Germinal center (tissue), 1 donor: ENCODE measurements around the gene FBXO21.

Source experiments
- DNase-seq: peaks from one replicate; pipeline ENCODE4 v3.0.0; 2012; ENCODE audit warnings: mixed read lengths, low spot score

Gene FBXO21

DNA sequence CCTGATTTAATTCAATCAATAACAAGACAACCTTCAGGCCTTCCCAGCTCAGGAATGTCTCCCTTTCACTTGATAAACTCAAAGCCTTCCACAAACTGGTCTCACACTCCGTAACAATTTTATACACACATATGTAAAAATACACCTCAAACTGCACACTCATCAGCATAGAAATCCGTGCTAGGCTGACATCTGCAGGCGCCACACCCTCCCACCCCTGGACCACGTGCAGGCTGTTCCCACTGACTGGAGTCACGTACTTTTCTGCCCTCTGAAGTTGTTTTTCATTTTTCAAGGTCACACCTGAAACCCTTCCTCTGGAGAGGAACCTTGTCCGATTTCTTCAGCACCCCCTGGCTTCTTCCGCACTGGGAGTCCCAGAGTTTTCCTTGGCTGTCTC, 27.6 kb downstream of the FBXO21 start:
- no peak for DNase-seq

GRCh38 chr12:117162167-117162539, 28.1 kb downstream of the FBXO21 start:
- DNase-seq, result no peak

GRCh38 chr12:117161460-117162166, 28.7 kb downstream of the FBXO21 start:
- no peak for DNase-seq

- no peak for DNase-seq
These were observed 30.6 kb downstream of the FBXO21 start for GRCh38 chr12:117159674-117160073.

DNA sequence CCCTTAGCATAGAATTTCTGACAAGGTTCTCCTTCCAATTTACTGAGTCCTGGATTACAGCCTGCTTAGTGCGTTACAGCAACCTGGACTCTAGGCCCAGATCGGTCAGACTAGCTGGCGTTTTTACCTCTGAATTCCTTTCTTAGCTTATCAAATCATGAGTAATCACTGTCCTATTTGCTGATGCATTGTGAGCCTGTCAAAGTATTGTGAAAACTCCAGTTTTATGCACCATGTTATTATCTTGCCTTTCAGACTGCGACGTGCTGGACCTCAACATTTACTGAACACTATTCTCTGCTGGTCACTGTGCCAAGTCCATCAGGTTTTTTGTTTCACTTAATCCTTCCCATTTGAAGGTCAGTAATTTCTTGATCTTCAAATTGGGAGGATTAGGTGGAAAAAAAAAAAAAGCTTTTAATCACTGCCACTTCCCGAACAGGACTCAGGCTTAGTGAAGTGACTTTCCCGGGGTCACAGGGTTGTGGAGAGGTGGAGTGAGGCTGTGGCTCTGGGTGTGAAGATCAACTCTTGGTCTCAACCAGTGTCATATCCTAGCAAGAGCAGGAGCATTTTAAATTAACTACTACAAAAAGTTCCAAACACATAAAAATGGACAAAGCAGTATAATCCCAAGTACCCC, 31.2 kb downstream of the FBXO21 start:
- no peak for DNase-seq

- DNase-seq, result no peak
These were observed 32.2 kb downstream of the FBXO21 start for GRCh38 chr12:117158096-117158495.

GRCh38 chr12:117155278-117156060, 34.8 kb downstream of the FBXO21 start:
- DNase-seq, result peak; percentile 87

- DNase-seq, result no peak
These were observed 37.2 kb downstream of the FBXO21 start for GRCh38 chr12:117152793-117153775.

DNA sequence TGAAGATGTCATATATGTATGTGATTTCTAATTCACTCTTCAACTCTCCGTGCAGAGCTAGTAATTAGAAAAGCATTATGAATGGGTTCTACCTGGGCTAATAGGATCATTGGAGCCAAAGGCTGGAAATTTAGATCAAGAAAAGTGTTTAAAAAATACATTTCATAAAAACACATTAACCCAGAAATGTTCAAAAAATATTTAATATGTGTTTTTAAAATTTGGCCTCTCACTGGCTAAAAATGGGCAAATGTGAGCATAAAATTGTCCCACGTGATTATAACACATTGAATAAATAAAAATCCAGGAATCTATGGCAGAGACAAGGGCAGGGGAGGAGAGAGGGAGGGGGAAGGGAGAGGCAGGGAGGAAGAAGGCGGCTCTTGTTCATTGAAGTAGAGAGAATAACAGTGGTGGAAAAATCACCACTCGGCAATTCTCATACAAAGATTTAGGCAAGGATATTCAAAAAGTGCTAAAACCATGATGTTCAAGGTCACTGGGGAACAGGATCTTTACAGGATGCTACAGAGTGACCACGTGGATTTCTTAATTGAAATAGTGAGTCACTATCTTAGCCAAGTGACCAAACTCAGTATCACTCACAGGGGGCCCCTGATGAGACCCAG, 38.8 kb downstream of the FBXO21 start:
- no peak for DNase-seq

GRCh38 chr12:117149431-117149830, 40.8 kb downstream of the FBXO21 start:
- no peak for DNase-seq

DNA sequence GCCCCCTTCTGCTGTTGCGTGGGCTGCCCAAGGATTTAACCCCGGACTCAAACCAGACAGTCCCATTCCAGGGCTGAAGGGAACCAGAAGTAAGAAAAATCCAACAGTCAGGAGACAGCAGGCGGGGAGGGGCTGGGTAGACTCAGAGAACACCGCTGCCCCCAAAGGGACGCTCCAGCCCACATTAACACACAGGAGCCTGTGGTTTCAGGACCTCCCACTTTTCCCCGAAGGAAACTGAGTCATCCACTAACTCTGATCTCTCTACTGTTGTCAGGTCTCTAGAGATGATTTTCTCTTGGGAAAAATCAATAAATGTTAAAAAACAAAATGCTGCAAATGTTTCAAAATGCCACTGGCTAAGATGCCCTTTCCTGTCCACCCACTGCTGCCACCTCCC, 41.6 kb downstream of the FBXO21 start:
- DNase-seq, result no peak

DNA sequence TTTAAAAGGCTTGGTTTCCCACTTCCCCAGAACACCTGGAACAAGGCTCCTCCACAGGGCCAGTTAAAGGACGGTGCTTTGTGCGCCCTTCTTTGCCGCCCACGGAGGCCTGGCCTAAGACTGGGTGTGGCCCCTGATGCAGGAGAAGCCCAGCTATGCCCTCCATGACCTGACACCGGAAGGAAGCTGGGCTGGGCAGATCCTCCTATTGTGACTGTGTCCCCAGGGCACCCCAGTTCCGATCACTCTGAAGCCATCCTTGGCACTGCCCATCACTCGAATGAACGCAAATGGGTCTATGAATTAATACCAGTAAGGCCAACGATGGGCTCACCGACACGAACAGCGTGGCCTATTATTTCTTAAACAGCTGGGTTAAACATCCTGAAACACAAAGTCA, 42.6 kb downstream of the FBXO21 start:
- DNase-seq, result no peak

GRCh38 chr12:117145597-117146154, 44.6 kb downstream of the FBXO21 start:
- no peak for DNase-seq

DNA sequence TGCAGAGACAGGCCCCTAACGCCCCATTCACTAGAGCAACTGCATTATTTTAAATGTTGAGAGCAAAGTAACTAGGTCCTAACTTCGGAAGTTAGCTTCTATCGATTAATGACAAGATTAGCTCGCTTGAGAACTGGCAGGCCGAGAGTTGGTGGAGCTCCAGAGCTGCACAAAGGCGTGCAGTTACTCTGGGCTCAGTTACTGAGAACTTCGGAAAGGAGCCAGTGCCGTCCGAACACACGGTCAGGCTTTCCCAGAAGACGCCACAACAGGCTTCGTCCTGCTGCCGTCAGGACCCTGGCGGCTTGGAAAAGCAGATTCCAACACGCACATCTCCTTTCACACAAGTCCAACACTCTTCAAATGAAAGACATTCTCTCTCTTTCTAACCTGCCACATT, 45.7 kb downstream of the FBXO21 start:
- DNase-seq, result no peak

- no peak for DNase-seq
These were observed 47.2 kb downstream of the FBXO21 start for GRCh38 chr12:117143008-117143532.

DNA sequence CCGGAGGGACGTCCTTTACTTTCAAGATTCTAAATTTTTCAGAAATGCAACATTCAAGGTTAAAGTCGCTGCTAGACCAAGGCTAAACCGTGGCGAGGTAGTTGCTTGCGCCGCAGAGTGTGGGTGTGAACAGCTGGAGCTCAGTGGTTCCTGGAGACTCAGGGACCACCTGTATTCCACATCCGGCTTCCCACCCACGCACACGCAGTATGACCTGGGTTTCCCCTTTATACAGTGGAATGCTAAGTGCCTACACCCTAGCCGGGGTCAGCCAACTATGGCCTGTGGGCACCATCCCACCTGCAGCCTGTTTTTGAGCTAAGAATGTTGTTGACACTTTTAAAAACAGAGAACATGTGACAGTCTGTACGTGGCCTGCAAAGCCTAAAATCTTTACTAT, 48.2 kb downstream of the FBXO21 start:
- DNase-seq, result peak; percentile 53

GRCh38 chr12:117141097-117141898, 49.0 kb downstream of the FBXO21 start:
- DNase-seq, result no peak

DNA sequence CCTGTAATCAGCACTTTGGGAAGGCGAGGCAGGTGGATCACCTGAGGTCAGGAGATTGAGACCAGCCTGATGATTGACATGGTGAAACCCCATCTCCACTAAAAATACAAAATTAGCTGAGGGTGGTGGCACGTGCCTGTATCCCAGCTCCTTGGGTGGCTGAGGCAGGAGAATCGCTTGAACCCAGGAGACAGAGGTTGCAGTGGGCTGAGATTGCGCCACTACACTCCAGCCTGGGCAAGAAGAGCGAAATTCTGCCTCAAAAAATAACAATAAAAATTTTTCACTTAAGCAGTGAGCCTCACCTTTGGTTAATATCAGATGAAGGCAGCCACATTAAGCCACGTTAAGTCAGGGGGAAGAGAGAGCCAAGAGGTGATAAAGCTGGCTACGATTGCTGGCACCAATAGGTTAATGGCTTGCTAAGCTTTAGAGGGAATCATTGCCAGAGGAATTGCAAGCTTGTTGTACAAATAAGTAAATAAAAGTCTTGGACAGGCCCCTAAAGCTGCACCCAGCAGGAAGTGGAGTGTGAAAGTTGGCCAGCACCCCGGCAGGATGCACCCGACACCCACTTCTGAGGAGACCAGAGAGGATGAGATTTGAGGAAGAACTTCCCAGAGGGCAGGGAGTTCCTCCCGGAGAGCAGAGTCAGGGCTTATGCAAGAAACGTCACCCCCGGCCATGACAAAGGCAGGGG, 49.7 kb downstream of the FBXO21 start:
- no peak for DNase-seq

DNA sequence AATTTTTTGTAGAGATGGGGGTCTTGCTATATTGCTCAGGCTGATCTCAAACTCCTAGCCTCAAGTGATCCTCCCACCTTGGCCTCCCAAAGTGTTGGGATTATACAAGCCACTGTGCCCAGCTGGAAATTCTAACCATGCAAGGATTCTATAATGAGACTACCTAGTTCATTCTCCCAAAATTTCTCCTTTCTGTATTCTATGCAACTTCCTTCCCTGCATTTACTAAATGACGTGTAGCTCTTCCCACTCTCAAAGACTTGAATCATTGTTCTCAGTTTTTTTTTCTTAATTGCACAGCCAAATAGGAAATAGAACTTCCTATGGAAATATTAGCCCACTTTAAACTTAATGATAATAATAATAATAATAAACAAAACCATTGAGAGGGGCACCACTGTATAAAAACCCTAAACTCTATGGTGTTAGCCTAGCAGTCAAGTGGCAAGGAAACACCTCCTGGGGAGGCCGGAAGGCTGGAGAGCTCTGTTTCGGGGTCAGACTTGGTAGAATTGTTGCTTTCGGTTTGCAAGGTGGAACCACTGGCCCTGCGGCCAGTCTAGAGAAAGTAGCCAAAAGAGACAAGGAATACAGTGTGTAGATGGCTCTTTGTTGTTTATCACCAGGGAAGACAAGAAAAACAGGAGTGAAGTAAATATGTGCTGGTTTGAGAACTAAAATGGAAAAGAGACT, 51.1 kb downstream of the FBXO21 start:
- no peak for DNase-seq
